ENCODE results near the gene LRFN3.

GRCh38 chr19:35911790-35912189 lies 24.4 kb upstream of the LRFN3 start:
- TF ChIP-seq, protein P1, sequence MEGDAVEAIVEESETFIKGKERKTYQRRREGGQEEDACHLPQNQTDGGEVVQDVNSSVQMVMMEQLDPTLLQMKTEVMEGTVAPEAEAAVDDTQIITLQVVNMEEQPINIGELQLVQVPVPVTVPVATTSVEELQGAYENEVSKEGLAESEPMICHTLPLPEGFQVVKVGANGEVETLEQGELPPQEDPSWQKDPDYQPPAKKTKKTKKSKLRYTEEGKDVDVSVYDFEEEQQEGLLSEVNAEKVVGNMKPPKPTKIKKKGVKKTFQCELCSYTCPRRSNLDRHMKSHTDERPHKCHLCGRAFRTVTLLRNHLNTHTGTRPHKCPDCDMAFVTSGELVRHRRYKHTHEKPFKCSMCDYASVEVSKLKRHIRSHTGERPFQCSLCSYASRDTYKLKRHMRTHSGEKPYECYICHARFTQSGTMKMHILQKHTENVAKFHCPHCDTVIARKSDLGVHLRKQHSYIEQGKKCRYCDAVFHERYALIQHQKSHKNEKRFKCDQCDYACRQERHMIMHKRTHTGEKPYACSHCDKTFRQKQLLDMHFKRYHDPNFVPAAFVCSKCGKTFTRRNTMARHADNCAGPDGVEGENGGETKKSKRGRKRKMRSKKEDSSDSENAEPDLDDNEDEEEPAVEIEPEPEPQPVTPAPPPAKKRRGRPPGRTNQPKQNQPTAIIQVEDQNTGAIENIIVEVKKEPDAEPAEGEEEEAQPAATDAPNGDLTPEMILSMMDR (conservative IDR thresholded peaks at IDR 0.05; ENCODE audit: low read length): no peak
- no peak for TF ChIP-seq EZH2phosphoT487 (IDR thresholded peaks at IDR 0.05; ENCODE audit: borderline replicate concordance)
